Breast epithelium (tissue), 4 donors: Measurements from ENCODE around the gene EXOC3L2. TPM values are rescaled to one million over a fixed set of nuclear protein-coding genes. Genes with fewer than 3 reads are reported as not detected.

Experiments
- DNase-seq, 2 donors: peaks; one replicate each; pipeline ENCODE4 v3.0.0-alpha.2; 2019; ENCODE audit warnings: low spot score in 2 of 2
- H3K27ac ChIP-seq, 2 donors: fragments of 200-600 bp; sonication (generic) in 1 of 2; one replicate each; pipeline ENCODE4 v1.5.1; 2016 to 2019; ENCODE audit warnings: mild to moderate bottlenecking in 1 of 2
- H3K27me3 ChIP-seq, 2 donors: fragments of 200-600 bp; sonication (generic) in 1 of 2; one replicate each; pipeline versions ENCODE4 v1.5.1 to v1.6.0; 2017 to 2019; ENCODE audit warnings: control low read depth in 1 of 2, mild to moderate bottlenecking in 1 of 2
- H3K36me3 ChIP-seq: fragments of 200-600 bp; one replicate; pipeline ENCODE4 v1.5.1; 2019
- H3K4me1 ChIP-seq, 2 donors: fragments of 200-600 bp; sonication (generic); one replicate each; pipeline ENCODE4 v1.5.1; 2016 to 2019; ENCODE audit warnings: control low read depth in 1 of 2
- H3K4me3 ChIP-seq, 3 donors: fragments of 200-600 bp; sonication (generic); 1 replicate in 2 of 3; 2 replicates in 1 of 3; pipeline ENCODE4 v1.5.1; 2016 to 2019; ENCODE audit warnings: mild to moderate bottlenecking in 3 of 3, moderate library complexity in 2 of 3
- H3K9me3 ChIP-seq, 2 donors: fragments of 200-600 bp; sonication (generic) in 1 of 2; one replicate each; pipeline ENCODE4 v1.5.1; 2016 to 2019; ENCODE audit warnings: control low read depth in 1 of 2
- CTCF ChIP-seq, 3 donors: fragments of 450-650 bp; IDR thresholded peaks; one replicate each; pipeline ENCODE4 v1.5.1; 2016 to 2017; ENCODE audit warnings: antibody characterized with exemption in 3 of 3, mild to moderate bottlenecking in 3 of 3, moderate library complexity in 3 of 3
- POLR2A ChIP-seq: fragments of 450-650 bp; IDR thresholded peaks from one replicate; pipeline ENCODE4 v1.6.1; 2016; ENCODE audit warnings: antibody characterized with exemption, mild to moderate bottlenecking, moderate library complexity
- POLR2AphosphoS5 ChIP-seq, 3 donors: sonication (generic); formaldehyde crosslinking; IDR thresholded peaks; one replicate each; pipeline ENCODE4 v1.6.1; 2017; ENCODE audit warnings: antibody characterized with exemption in 3 of 3
- intact Hi-C: fragments of 100-400 bp; cut with DNase I; formaldehyde crosslinking; loops from one replicate; pipeline ENCODE4 v1.15.1; 2023; ENCODE audit warnings: low total_unique reads
- total RNA-seq, 3 donors: library from RNA; depleted of rRNA; stranded (reverse); fragments of >200 nt; gene quantifications; one replicate each; pipeline ENCODE4 v1.1.0, GENCODE V29; 2016

The EXOC3L2 gene
- total RNA-seq, 3 donors from 2014 or later, result 0.44 to 2.3 (median 0.64) TPM

DNA sequence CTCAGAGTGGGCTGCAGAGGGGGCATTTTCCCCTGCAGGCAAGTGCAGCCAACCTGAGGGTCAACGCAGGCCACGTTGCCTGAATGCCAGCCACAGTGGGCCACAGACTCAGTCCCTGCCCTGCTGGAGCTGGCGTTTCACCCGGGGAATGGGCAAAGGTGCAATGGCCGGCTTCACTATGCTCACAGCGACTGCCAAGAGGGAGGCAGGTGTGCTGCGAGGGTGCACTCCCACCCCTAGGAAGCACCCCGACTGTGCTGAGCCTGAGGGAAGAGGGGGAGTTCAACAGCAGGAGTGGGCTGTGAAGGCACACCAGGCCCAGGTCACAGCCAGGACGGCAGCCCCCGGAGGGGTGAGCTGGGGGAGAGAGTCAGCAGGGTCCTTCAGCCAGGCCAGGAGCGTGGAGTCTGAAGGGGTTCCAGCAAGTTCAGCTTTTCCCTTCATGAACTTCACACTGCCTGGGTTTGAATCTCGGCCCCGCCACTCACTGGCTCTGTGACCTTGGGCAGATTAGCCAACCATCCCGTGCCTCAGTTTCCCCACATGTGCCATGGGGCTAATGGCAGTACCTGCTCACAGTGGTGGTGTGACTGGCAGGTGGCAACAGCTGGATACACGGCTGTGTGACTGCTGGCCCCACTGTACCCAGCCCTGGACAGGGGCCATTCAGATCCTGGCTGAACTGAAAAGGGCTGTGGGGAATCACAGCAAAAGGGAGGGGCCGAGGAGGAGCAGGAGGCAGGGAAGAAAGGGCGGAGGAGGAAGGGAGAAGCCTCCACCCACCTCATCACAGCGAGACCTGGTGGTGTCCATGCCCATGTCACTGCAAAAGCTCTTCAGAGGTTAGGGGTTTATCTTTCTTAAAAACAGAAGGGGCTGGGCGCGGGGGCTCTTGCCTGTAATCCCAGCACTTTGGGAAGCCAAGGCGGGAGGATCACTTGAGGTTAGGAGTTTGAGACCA, 74.8 kb downstream of the EXOC3L2 start:
- Histone ChIP-seq H3K4me3 (no peak overlapping the region), H3K36me3 (no peaks in the 10 kb centered on the region), H3K4me1 (peaks cover 0 to 7% of the 10 kb centered on the region in 2 donors), H3K27ac (peak overlapping the region in 1 of 2 donors; percentile 52), H3K9me3 (no peaks in the 10 kb centered on the region), H3K27me3 (no peaks in the 10 kb centered on the region)
- DNase-seq, result no peak
- no peak for TF ChIP-seq POLR2AphosphoS5 (IDR thresholded peaks at IDR 0.05)
- TF ChIP-seq CTCF (IDR thresholded peaks at IDR 0.05), result no peak
- TF ChIP-seq POLR2A, result no peak
- intact Hi-C loops, result no loop called here

DNA sequence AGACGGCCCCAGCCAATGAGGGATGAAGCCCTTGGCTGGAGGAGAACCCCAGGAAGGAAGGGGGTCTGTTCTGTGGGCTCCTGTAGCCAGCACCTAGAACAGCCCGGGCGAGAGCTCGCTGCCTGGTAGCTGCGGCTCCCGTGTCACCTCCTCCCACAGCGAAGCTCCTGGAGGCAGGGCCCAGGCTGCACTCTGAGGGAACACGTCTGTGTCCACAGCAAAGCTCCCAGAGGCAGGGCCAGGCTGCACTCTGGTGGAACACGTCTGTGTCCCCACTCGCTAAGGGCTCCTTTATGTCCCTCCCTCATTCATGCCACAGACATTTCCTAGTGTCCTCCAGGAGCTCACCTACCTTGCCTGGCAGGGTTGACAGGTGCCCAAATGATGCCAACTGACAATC, 75.6 kb downstream of the EXOC3L2 start:
- Histone ChIP-seq H3K9me3 (no peaks in the 10 kb centered on the region), H3K27ac (no peak overlapping the region), H3K4me1 (peaks cover 0 to 7% of the 10 kb centered on the region in 2 donors), H3K4me3 (no peak overlapping the region), H3K27me3 (no peaks in the 10 kb centered on the region), H3K36me3 (no peaks in the 10 kb centered on the region)
- intact Hi-C loops, result loop anchor here (5.0 kb wide), 1 partner anchor 1722 kb away; no protein-coding TSS in a partner anchor
- no peak for TF ChIP-seq POLR2A
- no peak for TF ChIP-seq POLR2AphosphoS5 (IDR thresholded peaks at IDR 0.05)
- no peak for TF ChIP-seq CTCF (IDR thresholded peaks at IDR 0.05)
- no peak for DNase-seq

GRCh38 chr19:45168767-45169351, 76.3 kb downstream of the EXOC3L2 start:
- intact Hi-C loops, result loop anchor here (5.0 kb wide), 1 partner anchor 1722 kb away; no protein-coding TSS in a partner anchor
- H3K9me3 ChIP-seq, result no peaks in the 10 kb centered on the region
- peaks cover 0 to 9% of the 10 kb centered on the region in 2 donors for H3K4me1 ChIP-seq
- no peak overlapping the region for H3K27ac ChIP-seq
- TF ChIP-seq CTCF (IDR thresholded peaks at IDR 0.05) (no peak), POLR2AphosphoS5 (IDR thresholded peaks at IDR 0.05) (no peak), POLR2A (no peak)
- H3K27me3 ChIP-seq, result no peaks in the 10 kb centered on the region
- DNase-seq, result no peak
- no peaks in the 10 kb centered on the region for H3K36me3 ChIP-seq
- H3K4me3 ChIP-seq, result no peak overlapping the region

GRCh38 chr19:45166723-45167252, 78.4 kb downstream of the EXOC3L2 start:
- intact Hi-C loops, result loop anchor here (5.0 kb wide), 1 partner anchor 1719 kb away; no protein-coding TSS in a partner anchor
- H3K9me3 ChIP-seq, result no peaks in the 10 kb centered on the region
- H3K36me3 ChIP-seq, result no peaks in the 10 kb centered on the region
- peaks cover 3 to 9% of the 10 kb centered on the region in 2 donors for H3K4me1 ChIP-seq
- no peak overlapping the region for H3K4me3 ChIP-seq
- TF ChIP-seq POLR2A, result no peak
- no peak for TF ChIP-seq POLR2AphosphoS5 (IDR thresholded peaks at IDR 0.05)
- TF ChIP-seq CTCF (IDR thresholded peaks at IDR 0.05), result no peak
- H3K27ac ChIP-seq, result peak overlapping the region in 1 of 2 donors; percentile 55
- no peaks in the 10 kb centered on the region for H3K27me3 ChIP-seq
- no peak for DNase-seq
